ENCODE results near the gene MTOR. TPM values are rescaled to one million over a fixed set of nuclear protein-coding genes. Genes with fewer than 3 reads are reported as not detected.
"Not testable (repeated sequence)": the region's sequence is repeated elsewhere in the genome, so short reads cannot be mapped to it uniquely, and the experiment has no call there.

MTOR gene
- polyA plus RNA-seq, 3 donors: 2.0 to 29.4 (median 3.3) TPM

- H3K27me3 Mint-ChIP-seq (ENCODE audit: low read depth in 3 of 3): no peaks in the 10 kb centered on the region
- DNase-seq: no peak
- no peaks in the 10 kb centered on the region for H3K9me3 ChIP-seq (replicated peaks in 1 of 2; ENCODE audit: control insufficient read depth in 1 of 2, insufficient read depth in 1 of 2, low read length in 2 of 2)
- H3K27me3 ChIP-seq (ENCODE audit: control insufficient read depth in 2 of 2, insufficient read depth in 2 of 2, low read length in 2 of 2): no peaks in the 10 kb centered on the region
- peak overlapping the region; percentile 70 for H3K4me2 ChIP-seq (replicated peaks; ENCODE audit: extremely low read depth, low read length, poor library complexity, severe bottlenecking)
- peak overlapping the region; percentile 20 to 87 for H3K27ac ChIP-seq (ENCODE audit: low read depth in 1 of 2, low read length in 2 of 2)
- intact Hi-C loops (cut with micrococcal nuclease): loop anchor here in 1 of 2 donors (5.0 to 10.0 kb wide), 2 partner anchors 82 to 166 kb away; partner anchors contain the start of gene MTOR
- 0% methylated on average over 2 of the region's 5 CpGs for WGBS (ENCODE audit: insufficient coverage)
- H3K4me1 Mint-ChIP-seq: peaks cover 9% of the 10 kb centered on the region
- no peaks in the 10 kb centered on the region for H4K20me1 ChIP-seq (ENCODE audit: insufficient read depth, low read length)
- H3K4me3 ChIP-seq (replicated peaks in 1 of 3; ENCODE audit: low read depth in 2 of 3, low read length in 3 of 3): peak overlapping the region; percentile 91 to 96 (median 96)
- no peak for TF ChIP-seq CTCF (IDR thresholded peaks at IDR 0.05)
- peak overlapping the region; percentile 89 to 96 for H3K4me3 Mint-ChIP-seq
- peaks cover 12 to 15% of the 10 kb centered on the region in 2 donors for H3K4me1 ChIP-seq (ENCODE audit: control insufficient read depth in 1 of 2, insufficient read depth in 2 of 2, low read length in 2 of 2)
- H3K27ac Mint-ChIP-seq: peak overlapping the region; percentile 53 to 87 (median 79)
- peak overlapping the region; percentile 97 for H3K9ac ChIP-seq (ENCODE audit: insufficient read depth, low read length, poor library complexity, severe bottlenecking)
- peaks cover 23% of the 10 kb centered on the region for H3K79me2 ChIP-seq (ENCODE audit: insufficient read depth, low read length)
- peak overlapping the region; percentile 99 for H2AFZ ChIP-seq (ENCODE audit: insufficient read depth, low read depth, low read length, poor library complexity, severe bottlenecking)
- peaks cover 30 to 42% of the 10 kb centered on the region in 2 donors for H3K36me3 ChIP-seq (replicated peaks in 1 of 2; ENCODE audit: control insufficient read depth in 1 of 2, insufficient read depth in 2 of 2, low read length in 2 of 2)
- peaks cover 13 to 38% of the 10 kb centered on the region in 2 donors for H3K36me3 Mint-ChIP-seq
- no peaks in the 10 kb centered on the region for H3K9me3 Mint-ChIP-seq
Observed at GRCh38 chr1:11098931-11099309, 163.4 kb downstream of the MTOR start.

- H4K20me1 ChIP-seq (ENCODE audit: insufficient read depth, low read length); intact Hi-C loops (cut with micrococcal nuclease); H3K27ac Mint-ChIP-seq; H2AFZ ChIP-seq (ENCODE audit: insufficient read depth, low read depth, low read length, poor library complexity, severe bottlenecking); H3K79me2 ChIP-seq (ENCODE audit: insufficient read depth, low read length); H3K4me1 ChIP-seq (ENCODE audit: control insufficient read depth in 1 of 2, insufficient read depth in 2 of 2, low read length in 2 of 2); H3K4me2 ChIP-seq (replicated peaks; ENCODE audit: extremely low read depth, low read length, poor library complexity, severe bottlenecking); H3K9me3 Mint-ChIP-seq; H3K9me3 ChIP-seq (replicated peaks in 1 of 2; ENCODE audit: control insufficient read depth in 1 of 2, insufficient read depth in 1 of 2, low read length in 2 of 2); H3K4me1 Mint-ChIP-seq; H3K4me3 Mint-ChIP-seq; H3K27me3 Mint-ChIP-seq (ENCODE audit: low read depth in 3 of 3); H3K9ac ChIP-seq (ENCODE audit: insufficient read depth, low read length, poor library complexity, severe bottlenecking); H3K27me3 ChIP-seq (ENCODE audit: control insufficient read depth in 2 of 2, insufficient read depth in 2 of 2, low read length in 2 of 2); DNase-seq; H3K4me3 ChIP-seq (replicated peaks in 1 of 3; ENCODE audit: low read depth in 2 of 3, low read length in 3 of 3); H3K27ac ChIP-seq (ENCODE audit: low read depth in 1 of 2, low read length in 2 of 2): not testable (repeated sequence)
- WGBS (ENCODE audit: insufficient coverage): no CpG with 5 or more reads among the region's 3 CpGs
- H3K36me3 Mint-ChIP-seq: peaks cover 60 to 72% of the 10 kb centered on the region in 2 donors
- peaks cover 61 to 70% of the 10 kb centered on the region in 2 donors for H3K36me3 ChIP-seq (replicated peaks in 1 of 2; ENCODE audit: control insufficient read depth in 1 of 2, insufficient read depth in 2 of 2, low read length in 2 of 2)
Observed at GRCh38 chr1:11083784-11084183, 178.6 kb downstream of the MTOR start.
